Upper lobe of left lung (tissue), 4 donors: Measurements from ENCODE around the gene ILF3.
A peak's percentile ranks its signal among the peaks of the same experiment; 100 is the strongest.

Source experiments
- CTCF ChIP-seq, 6 experiments: fragments of 450-650 bp in 4 of 6; fragments of 200-600 bp in 2 of 6; sonication (generic) in 2 of 6; IDR thresholded peaks; one replicate each; pipeline ENCODE4 v1.5.1; 2016 to 2019; ENCODE audit warnings: antibody characterized with exemption in 6 of 6
- EP300 ChIP-seq, 4 donors: sonication (generic); formaldehyde crosslinking; IDR thresholded peaks; one replicate each; pipeline ENCODE4 v1.5.1; 2017; ENCODE audit warnings: antibody characterized with exemption in 4 of 4, control low read depth in 2 of 4
- POLR2A ChIP-seq, 4 donors: fragments of 450-650 bp; IDR thresholded peaks; one replicate each; pipeline ENCODE4 v1.5.1; 2016 to 2017; ENCODE audit warnings: antibody characterized with exemption in 4 of 4, mild to moderate bottlenecking in 2 of 4
- POLR2AphosphoS5 ChIP-seq, 2 donors: sonication (generic); formaldehyde crosslinking; IDR thresholded peaks; one replicate each; pipeline ENCODE4 v1.5.1; 2017; ENCODE audit warnings: antibody characterized with exemption in 2 of 2

- TF ChIP-seq EP300 (IDR thresholded peaks at IDR 0.05) (peak in 2 of 4 donors; percentile 84 to 86), CTCF (IDR thresholded peaks at IDR 0.05) (no peak), POLR2A (IDR thresholded peaks at IDR 0.05) (no peak), POLR2AphosphoS5 (IDR thresholded peaks at IDR 0.05) (no peak)
Observed at GRCh38 chr19:10740798-10741197, 86.7 kb downstream of the ILF3 start.
